HG02610 (cell line): ENCODE measurements around the gene CRADD.

Experiments used
- ATAC-seq: cut with Tn5 transposase; IDR thresholded peaks from one replicate; pipeline ENCODE4 v1.9.1; 2021; ENCODE audit warnings: mild to moderate bottlenecking, moderate library complexity; ENCODE audit not compliant: unreplicated experiment

CRADD gene

GRCh38 chr12:93836620-93837260 lies 159.6 kb downstream of the CRADD start:
- ATAC-seq, result no peak

GRCh38 chr12:93838193-93838592 lies 161.0 kb downstream of the CRADD start:
- ATAC-seq, result no peak

GRCh38 chr12:93839064-93839463 lies 161.9 kb downstream of the CRADD start:
- no peak for ATAC-seq

- ATAC-seq, result no peak
These were observed 164.5 kb downstream of the CRADD start for GRCh38 chr12:93841671-93842070.

- no peak for ATAC-seq
These were observed 167.1 kb downstream of the CRADD start for GRCh38 chr12:93844164-93844784.

- ATAC-seq, result no peak
These were observed 169.9 kb downstream of the CRADD start for GRCh38 chr12:93846936-93847516.

GRCh38 chr12:93847517-93848474 lies 170.6 kb downstream of the CRADD start:
- peak; percentile 85 for ATAC-seq

GRCh38 chr12:93848523-93849101 lies 171.4 kb downstream of the CRADD start:
- no peak for ATAC-seq

- ATAC-seq, result no peak
These were observed 172.8 kb downstream of the CRADD start for GRCh38 chr12:93849946-93850345.

- no peak for ATAC-seq
These were observed 173.5 kb downstream of the CRADD start for GRCh38 chr12:93850481-93851256.

- no peak for ATAC-seq
These were observed 174.1 kb downstream of the CRADD start for GRCh38 chr12:93851257-93851671.

- no peak for ATAC-seq
These were observed 175.0 kb downstream of the CRADD start for GRCh38 chr12:93852173-93852591.

- ATAC-seq, result no peak
These were observed 176.7 kb downstream of the CRADD start for GRCh38 chr12:93853698-93854478.

GRCh38 chr12:93855261-93855660 lies 178.1 kb downstream of the CRADD start:
- no peak for ATAC-seq

- ATAC-seq, result no peak
These were observed 179.4 kb downstream of the CRADD start for GRCh38 chr12:93856611-93857010.

GRCh38 chr12:93857279-93857938 lies 180.2 kb downstream of the CRADD start:
- no peak for ATAC-seq

GRCh38 chr12:93857991-93858447 lies 180.8 kb downstream of the CRADD start:
- ATAC-seq, result no peak

- ATAC-seq, result no peak
These were observed 183.6 kb downstream of the CRADD start for GRCh38 chr12:93860668-93861373.
